RWPE1 (cell line): ENCODE data around the gene NPHP1.

Experiments used
- CTCF ChIA-PET: fragments of 350-600 bp; sonication (Branson Sonifier 250); formaldehyde crosslinking; extraction: SDS; loops from one replicate; lab custom pipeline; 2021; lab: Yijun Ruan, JAX
- POLR2A ChIA-PET: fragments of 400-600 bp; formaldehyde crosslinking; extraction: SDS; loops from one replicate; lab custom pipeline; 2020; ENCODE audit warnings: antibody characterized with exemption; ENCODE audit not compliant: low non-redundant PET; lab: Yijun Ruan, JAX
- DNase-seq: peaks from one replicate; pipeline ENCODE4 v3.0.0; 2012; ENCODE audit warnings: low spot score
- H3K27ac ChIP-seq: fragments of 450-650 bp; 2 replicates; pipeline ENCODE4 v1.5.1; 2017
- CTCF ChIP-seq: fragments of 450-650 bp; conservative IDR thresholded peaks from 2 replicates; pipeline ENCODE4 v1.5.1; 2017; ENCODE audit warnings: low read depth, mild to moderate bottlenecking

Gene NPHP1

DNA sequence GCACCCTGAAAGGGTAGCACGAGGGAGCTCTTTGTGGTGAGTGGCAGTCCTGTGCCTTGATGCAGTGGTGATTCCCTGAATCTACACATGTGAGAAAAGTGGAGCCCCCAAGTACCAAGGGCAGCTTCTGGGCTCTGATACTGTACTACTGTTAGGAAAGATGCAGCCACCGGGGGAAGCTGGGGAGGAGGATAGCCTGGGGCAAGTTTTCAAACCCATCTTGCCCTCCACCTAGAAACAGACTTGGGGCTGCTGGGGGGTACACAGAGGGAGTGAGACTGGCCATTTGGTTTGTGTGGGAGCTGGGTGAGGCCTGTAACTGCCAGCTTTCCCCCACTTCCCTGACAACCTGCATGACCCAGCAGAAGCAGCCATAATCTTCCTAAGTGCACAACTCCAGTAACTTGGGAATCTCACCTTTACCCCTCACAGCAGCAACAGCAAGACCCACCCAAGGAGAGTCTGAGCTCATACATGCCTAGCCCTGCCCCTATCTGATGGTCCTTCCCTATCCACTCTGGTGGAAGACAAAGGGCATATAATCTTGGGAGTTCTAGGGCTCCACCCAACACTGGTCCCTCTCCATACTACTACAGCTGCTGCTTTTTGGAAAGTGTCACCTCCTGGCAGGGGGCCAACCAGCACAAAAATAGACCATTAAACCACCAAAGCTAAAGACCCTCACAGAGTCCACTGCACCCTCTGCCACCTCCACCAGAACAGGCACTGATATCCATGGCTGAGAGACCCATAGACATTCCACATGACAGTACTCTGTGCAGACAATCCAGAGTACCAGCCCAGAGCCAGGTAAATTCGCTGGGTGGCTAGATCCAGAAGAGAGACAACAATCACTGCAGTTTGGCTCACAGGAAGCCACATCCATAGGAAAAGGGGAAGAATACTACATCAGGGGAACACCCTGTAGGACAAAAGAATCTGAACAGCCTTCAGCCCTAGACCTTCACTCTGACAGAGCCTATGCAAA, 97.4 kb downstream of the NPHP1 start:
- no peak for TF ChIP-seq CTCF
- ChIA-PET POLR2A (no interaction called here), CTCF (interaction anchor here (1.1 kb wide), 1 partner anchor 49 kb away, joined by 5 read pairs; no protein-coding TSS in a partner anchor)
- no peak for DNase-seq
- peak overlapping the region; percentile 100 for H3K27ac ChIP-seq

DNA sequence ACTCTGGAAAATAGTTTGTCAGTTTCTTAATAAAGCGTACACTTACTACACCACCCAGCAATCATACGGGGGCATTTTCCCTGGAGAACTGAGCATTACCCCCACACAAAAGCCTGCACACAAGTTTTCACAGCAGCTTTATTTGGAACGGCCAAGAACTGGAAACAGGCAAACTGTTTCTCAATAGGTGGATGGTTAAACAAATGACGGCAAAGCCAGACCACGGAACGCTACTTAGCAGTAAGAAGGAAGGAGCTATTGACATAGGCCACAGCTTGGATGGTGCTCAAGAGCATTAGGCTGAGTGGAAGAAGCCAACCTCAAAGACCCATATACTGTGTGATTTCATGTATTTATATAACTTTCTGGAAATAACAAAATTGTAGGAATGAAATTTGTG, 98.2 kb downstream of the NPHP1 start:
- ChIA-PET CTCF (interaction anchor here (1.0 kb wide), 1 partner anchor 8 kb away, joined by 3 read pairs; no protein-coding TSS in a partner anchor), POLR2A (interaction anchor here (0.8 kb wide), 1 partner anchor 9 kb away, joined by 3 read pairs; the partner anchor contains the start of gene MALL)
- no peak for DNase-seq
- no peak for TF ChIP-seq CTCF
- peak overlapping the region; percentile 100 for H3K27ac ChIP-seq

GRCh38 chr2:110105608-110106467, 99.0 kb downstream of the NPHP1 start:
- no peak for TF ChIP-seq CTCF
- DNase-seq, result peak; percentile 95
- ChIA-PET CTCF (interaction anchor here (0.6 to 1.1 kb wide), 4 partner anchors 9 to 501 kb away, joined by 3 to 5 read pairs (median 4); partner anchors contain the start of gene MALL), POLR2A (interaction anchor here (0.8 kb wide), 1 partner anchor 10 kb away, joined by 3 read pairs; the partner anchor contains the start of gene MALL)
- H3K27ac ChIP-seq, result peak overlapping the region; percentile 100

DNA sequence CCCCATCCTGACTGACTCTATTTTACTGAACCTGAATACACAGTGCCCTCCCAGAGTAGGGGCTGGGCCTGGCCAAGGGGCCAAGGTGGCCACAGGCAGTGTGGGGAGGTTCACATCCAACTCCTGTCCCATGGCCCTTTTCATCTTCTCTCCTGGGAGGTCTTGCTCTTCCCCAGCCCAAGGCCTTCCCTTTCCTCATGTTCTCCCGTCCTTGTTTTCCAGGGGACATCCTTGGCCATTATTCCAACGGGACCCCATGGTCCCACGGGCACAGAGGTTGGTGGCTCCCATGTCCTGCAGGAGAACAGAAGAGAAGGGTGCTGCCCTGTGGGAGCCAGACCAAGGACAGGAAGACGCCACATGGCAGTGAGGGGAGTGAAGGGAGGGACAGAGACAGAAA, 99.6 kb downstream of the NPHP1 start:
- ChIA-PET CTCF (interaction anchor here (0.6 to 1.1 kb wide), 2 partner anchors 11 to 500 kb away, joined by 4 to 5 read pairs; partner anchors contain the start of gene MALL), POLR2A (no interaction called here)
- DNase-seq, result no peak
- peak overlapping the region; percentile 100 for H3K27ac ChIP-seq
- no peak for TF ChIP-seq CTCF

- H3K27ac ChIP-seq, result peak overlapping the region; percentile 100
- TF ChIP-seq CTCF, result no peak
- DNase-seq, result no peak
- ChIA-PET POLR2A (no interaction called here), CTCF (no interaction called here)
These were observed 100.6 kb downstream of the NPHP1 start for GRCh38 chr2:110104025-110104771.
